HFF-Myc (cell line): ENCODE data around the gene KRT2.
"Not testable (repeated sequence)": the region's sequence is repeated elsewhere in the genome, so short reads cannot be mapped to it uniquely, and the experiment has no call there.

Experiments
- DNase-seq: peaks from one replicate; pipeline ENCODE4 v3.0.0-alpha.2; 2011; ENCODE audit warnings: low read depth; ENCODE audit errors: extremely low read depth
- H3K4me3 ChIP-seq: replicated peaks from 2 replicates; pipeline ENCODE4 v1.5.1; 2011; ENCODE audit warnings: low read depth, mild to moderate bottlenecking, control low read depth, low read length
- CTCF ChIP-seq: IDR thresholded peaks from 2 replicates; pipeline ENCODE4 v1.5.1; 2012; ENCODE audit warnings: mild to moderate bottlenecking, low read depth, low read length, control low read depth; ENCODE audit errors: missing control alignments

Gene KRT2

GRCh38 chr12:52674433-52674775, 22.4 kb upstream of the KRT2 start:
- no peak for TF ChIP-seq CTCF
- no peak for DNase-seq
- H3K4me3 ChIP-seq, result no peak overlapping the region

GRCh38 chr12:52673713-52674432, 21.9 kb upstream of the KRT2 start:
- TF ChIP-seq CTCF, result no peak
- DNase-seq, result no peak

GRCh38 chr12:52673217-52673616, 21.2 kb upstream of the KRT2 start:
- no peak for TF ChIP-seq CTCF
- no peak for DNase-seq
- H3K4me3 ChIP-seq, result no peak overlapping the region

More at GRCh38 chr12:52673713-52674432, 21.9 kb upstream of the KRT2 start:
- H3K4me3 ChIP-seq, result no peak overlapping the region

- H3K4me3 ChIP-seq, result no peak overlapping the region
- DNase-seq, result no peak
- no peak for TF ChIP-seq CTCF
Observed at GRCh38 chr12:52672321-52672933, 20.4 kb upstream of the KRT2 start.

GRCh38 chr12:52670961-52671360, 18.9 kb upstream of the KRT2 start:
- TF ChIP-seq CTCF, result no peak
- no peak overlapping the region for H3K4me3 ChIP-seq
- DNase-seq, result no peak

- no peak overlapping the region for H3K4me3 ChIP-seq
- DNase-seq, result no peak
Observed at GRCh38 chr12:52670506-52670905, 18.5 kb upstream of the KRT2 start.

GRCh38 chr12:52669941-52670340, 17.9 kb upstream of the KRT2 start:
- DNase-seq, H3K4me3 ChIP-seq: not testable (repeated sequence)

More at GRCh38 chr12:52670506-52670905, 18.5 kb upstream of the KRT2 start:
- TF ChIP-seq CTCF, result no peak
